Lower leg skin (tissue), 3 donors: ENCODE measurements around the gene PLAC8L1.

Experiments used
- CTCF ChIP-seq, 3 donors: fragments of 450-650 bp; IDR thresholded peaks; one replicate each; pipeline ENCODE4 v1.5.1; 2016; ENCODE audit warnings: antibody characterized with exemption in 3 of 3, mild to moderate bottlenecking in 3 of 3, moderate library complexity in 2 of 3
- POLR2A ChIP-seq, 2 donors: fragments of 450-650 bp; IDR thresholded peaks; one replicate each; pipeline ENCODE4 v1.6.1; 2016 to 2017; ENCODE audit warnings: antibody characterized with exemption in 2 of 2, mild to moderate bottlenecking in 1 of 2, moderate library complexity in 1 of 2

GRCh38 chr5:146081556-146081955, 23.8 kb downstream of the PLAC8L1 start:
- no peak for TF ChIP-seq CTCF (IDR thresholded peaks at IDR 0.05)
- no peak for TF ChIP-seq POLR2A (IDR thresholded peaks at IDR 0.05)
